ENCODE results near the gene TRIM14.

- TF ChIP-seq, protein P1, sequence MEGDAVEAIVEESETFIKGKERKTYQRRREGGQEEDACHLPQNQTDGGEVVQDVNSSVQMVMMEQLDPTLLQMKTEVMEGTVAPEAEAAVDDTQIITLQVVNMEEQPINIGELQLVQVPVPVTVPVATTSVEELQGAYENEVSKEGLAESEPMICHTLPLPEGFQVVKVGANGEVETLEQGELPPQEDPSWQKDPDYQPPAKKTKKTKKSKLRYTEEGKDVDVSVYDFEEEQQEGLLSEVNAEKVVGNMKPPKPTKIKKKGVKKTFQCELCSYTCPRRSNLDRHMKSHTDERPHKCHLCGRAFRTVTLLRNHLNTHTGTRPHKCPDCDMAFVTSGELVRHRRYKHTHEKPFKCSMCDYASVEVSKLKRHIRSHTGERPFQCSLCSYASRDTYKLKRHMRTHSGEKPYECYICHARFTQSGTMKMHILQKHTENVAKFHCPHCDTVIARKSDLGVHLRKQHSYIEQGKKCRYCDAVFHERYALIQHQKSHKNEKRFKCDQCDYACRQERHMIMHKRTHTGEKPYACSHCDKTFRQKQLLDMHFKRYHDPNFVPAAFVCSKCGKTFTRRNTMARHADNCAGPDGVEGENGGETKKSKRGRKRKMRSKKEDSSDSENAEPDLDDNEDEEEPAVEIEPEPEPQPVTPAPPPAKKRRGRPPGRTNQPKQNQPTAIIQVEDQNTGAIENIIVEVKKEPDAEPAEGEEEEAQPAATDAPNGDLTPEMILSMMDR (IDR thresholded peaks at IDR 0.05): no peak
- TF ChIP-seq EP300 (IDR thresholded peaks at IDR 0.05) (no peak), POLR2A (IDR thresholded peaks at IDR 0.05) (no peak)
Observed at GRCh38 chr9:98164912-98165311, 45.9 kb upstream of the TRIM14 start.
